H1 (cell line): ENCODE measurements around the gene ITPR1. TPM values are rescaled to one million over a fixed set of nuclear protein-coding genes. Genes with fewer than 3 reads are reported as not detected.

ENCODE experiments used
- CTCF ChIA-PET: fragments of 300-600 bp; sonication (Branson Sonifier 250); formaldehyde crosslinking; loops from one replicate; lab custom pipeline; 2021; ENCODE audit not compliant: partially characterized antibody; lab: Charles Lee
- POLR2A ChIA-PET: fragments of 300-600 bp; sonication (Branson Sonifier 250); formaldehyde crosslinking; loops from one replicate; lab custom pipeline; 2021; ENCODE audit warnings: inconsistent platforms; ENCODE audit not compliant: partially characterized antibody; lab: Charles Lee
- DNase-seq, 2 experiments: peaks; one replicate each; pipeline versions ENCODE4 v3.0.0 to v3.0.0-alpha.2; 2010 to 2022; ENCODE audit warnings: low spot score in 2 of 2, low read depth in 1 of 2, mixed read lengths in 1 of 2
- FAIRE-seq: peaks from 2 replicates; lab custom pipeline; 2011; peaks lifted over from hg19 to GRCh38; lab: Jason Lieb, UNC
- H2AFZ ChIP-seq: 2 replicates; pipeline ENCODE4 v1.8.1; 2012; ENCODE audit warnings: low read length, inconsistent platforms
- H2AK5ac ChIP-seq: 2 replicates; pipeline ENCODE4 v1.6.1; 2013; ENCODE audit warnings: low read depth, low read length
- H2BK120ac ChIP-seq: replicated peaks from 2 replicates; pipeline ENCODE3; 2013; ENCODE audit warnings: low read depth, low read length, inconsistent platforms
- H2BK12ac ChIP-seq: 2 replicates; pipeline ENCODE4 v1.6.1; 2013; ENCODE audit warnings: low read depth, low read length
- H2BK15ac ChIP-seq: 2 replicates; pipeline ENCODE4 v1.6.1; 2013; ENCODE audit warnings: low read length
- H2BK20ac ChIP-seq: 2 replicates; pipeline ENCODE4 v1.6.1; 2013; ENCODE audit warnings: low read length
- H2BK5ac ChIP-seq: 2 replicates; pipeline ENCODE4 v1.6.1; 2013; ENCODE audit warnings: low read depth, low read length
- H3K14ac ChIP-seq: 2 replicates; pipeline ENCODE4 v1.6.1; 2013; ENCODE audit warnings: inconsistent platforms; ENCODE audit not compliant: insufficient read length
- H3K18ac ChIP-seq: 2 replicates; pipeline ENCODE4 v1.6.1; 2013; ENCODE audit warnings: low read length; ENCODE audit errors: extremely low read depth
- H3K23ac ChIP-seq: 2 replicates; pipeline ENCODE4 v1.6.1; 2013; ENCODE audit warnings: inconsistent platforms; ENCODE audit not compliant: insufficient read length
- H3K23me2 ChIP-seq: 2 replicates; pipeline ENCODE4 v1.6.1; 2013; ENCODE audit warnings: low read depth, low read length
- H3K27ac ChIP-seq: 2 replicates; pipeline ENCODE4 v1.6.1; 2011; ENCODE audit warnings: low read depth, low read length, inconsistent platforms
- H3K27me3 ChIP-seq, 4 experiments: replicated peaks in 1 of 4; 1 replicate in 1 of 4; 2 replicates in 3 of 4; pipeline versions ENCODE4 v1.6.1 to v1.8.1; 2011 to 2013; ENCODE audit warnings: low read length in 3 of 4, mild to moderate bottlenecking in 3 of 4, inconsistent platforms in 2 of 4, mixed read lengths in 2 of 4, moderate library complexity in 1 of 4; ENCODE audit not compliant: control insufficient read depth in 3 of 4, insufficient read depth in 3 of 4; ENCODE audit errors: extremely low read depth in 1 of 4
- H3K36me3 ChIP-seq, 4 experiments: 2 replicates each; pipeline versions ENCODE4 v1.6.1 to v1.8.1; 2011 to 2013; ENCODE audit warnings: mild to moderate bottlenecking in 4 of 4, low read length in 3 of 4, moderate library complexity in 2 of 4, control low read depth in 1 of 4, inconsistent platforms in 1 of 4; ENCODE audit not compliant: insufficient read depth in 4 of 4, control insufficient read depth in 2 of 4
- H3K4ac ChIP-seq: replicated peaks from 2 replicates; pipeline ENCODE3; 2013; ENCODE audit warnings: low read length, low read depth, mixed read lengths, inconsistent platforms; ENCODE audit not compliant: insufficient read length
- H3K4me1 ChIP-seq, 4 experiments: replicated peaks in 1 of 4; 1 replicate in 1 of 4; 2 replicates in 3 of 4; pipeline versions ENCODE4 v1.6.1 to v1.8.1; 2011 to 2013; ENCODE audit warnings: low read length in 3 of 4, inconsistent platforms in 2 of 4, mixed read lengths in 1 of 4; ENCODE audit not compliant: insufficient read depth in 4 of 4, control insufficient read depth in 3 of 4
- H3K4me2 ChIP-seq, 2 experiments: 2 replicates each; pipeline versions ENCODE4 v1.6.1 to v1.8.1; 2011 to 2013; ENCODE audit warnings: low read depth in 2 of 2, low read length in 2 of 2, control low read depth in 1 of 2, inconsistent platforms in 1 of 2, mild to moderate bottlenecking in 1 of 2; ENCODE audit not compliant: insufficient read depth in 1 of 2
- H3K4me3 ChIP-seq, 4 experiments: fragments of 200-600, 300-600 bp in 1 of 4; sonication (generic), shearing (Covaris generic), sonication (Bioruptor Twin) in 1 of 4; 2 replicates each; pipeline versions ENCODE4 v1.5.1 to v1.8.1; 2011 to 2016; ENCODE audit warnings: low read length in 4 of 4, low read depth in 3 of 4, control low read depth in 2 of 4, inconsistent platforms in 2 of 4, mild to moderate bottlenecking in 2 of 4, mixed read lengths in 1 of 4, moderate library complexity in 1 of 4; ENCODE audit not compliant: insufficient read depth in 2 of 4; ENCODE audit errors: extremely low read depth in 1 of 4
- H3K56ac ChIP-seq: replicated peaks from 2 replicates; pipeline ENCODE3; 2013; ENCODE audit warnings: low read depth, mild to moderate bottlenecking, mixed read lengths, low read length, inconsistent platforms; ENCODE audit not compliant: insufficient read length
- H3K79me1 ChIP-seq: 2 replicates; pipeline ENCODE4 v1.6.1; 2013; ENCODE audit warnings: low read depth, low read length, control low read depth
- H3K79me2 ChIP-seq, 2 experiments: 2 replicates each; pipeline versions ENCODE4 v1.6.1 to v1.8.1; 2012 to 2013; ENCODE audit warnings: low read length in 2 of 2, mild to moderate bottlenecking in 2 of 2, inconsistent platforms in 1 of 2; ENCODE audit not compliant: insufficient read depth in 2 of 2, control insufficient read depth in 1 of 2
- H3K9ac ChIP-seq, 4 experiments: replicated peaks in 1 of 4; 1 replicate in 1 of 4; 2 replicates in 3 of 4; pipeline versions ENCODE4 v1.6.1 to v1.8.1; 2011 to 2013; ENCODE audit warnings: low read depth in 3 of 4, low read length in 3 of 4, control low read depth in 2 of 4, mild to moderate bottlenecking in 2 of 4, moderate library complexity in 2 of 4, inconsistent platforms in 1 of 4; ENCODE audit errors: extremely low read depth in 1 of 4
- H3K9me3 ChIP-seq, 2 experiments: 2 replicates each; pipeline versions ENCODE4 v1.6.1 to v1.8.1; 2012 to 2013; ENCODE audit warnings: mild to moderate bottlenecking in 2 of 2, moderate library complexity in 2 of 2, control low read depth in 1 of 2, inconsistent platforms in 1 of 2, low read depth in 1 of 2, low read length in 1 of 2, mixed read lengths in 1 of 2; ENCODE audit not compliant: insufficient read depth in 2 of 2
- H4K20me1 ChIP-seq, 2 experiments: replicated peaks in 1 of 2; 2 replicates each; pipeline versions ENCODE3 to v1.8.1; 2011 to 2013; ENCODE audit warnings: inconsistent platforms in 2 of 2, low read length in 2 of 2, mild to moderate bottlenecking in 1 of 2; ENCODE audit not compliant: insufficient read depth in 2 of 2, control insufficient read depth in 1 of 2
- H4K5ac ChIP-seq: 2 replicates; pipeline ENCODE4 v1.6.1; 2013; ENCODE audit warnings: low read length, low read depth, mixed read lengths, inconsistent platforms; ENCODE audit not compliant: insufficient read length
- H4K8ac ChIP-seq: 2 replicates; pipeline ENCODE4 v1.8.0; 2013; ENCODE audit warnings: mild to moderate bottlenecking, moderate library complexity, low read length, inconsistent platforms; ENCODE audit not compliant: insufficient read depth; ENCODE audit errors: extremely low read depth
- H4K91ac ChIP-seq: replicated peaks from 2 replicates; pipeline ENCODE3; 2013; ENCODE audit warnings: low read length, mixed read lengths, inconsistent platforms; ENCODE audit not compliant: insufficient read length
- ATF2 ChIP-seq: IDR thresholded peaks from 2 replicates; pipeline ENCODE4 v1.6.1; 2012; ENCODE audit warnings: low read length, inconsistent platforms
- BRCA1 ChIP-seq: IDR thresholded peaks from 2 replicates; pipeline ENCODE4 v1.6.1; 2012; ENCODE audit warnings: low read depth, low read length, improper control_type of control experiment
- GTF2F1 ChIP-seq: IDR thresholded peaks from 2 replicates; pipeline ENCODE4 v1.6.1; 2012; ENCODE audit warnings: low read depth, low read length, improper control_type of control experiment, borderline replicate concordance
- JUND ChIP-seq: IDR thresholded peaks from 2 replicates; pipeline ENCODE4 v1.6.1; 2011; ENCODE audit warnings: mild to moderate bottlenecking, improper control_type of control experiment, low read length
- MAFK ChIP-seq: IDR thresholded peaks from 2 replicates; pipeline ENCODE4 v1.6.1; 2012; ENCODE audit warnings: low read depth, mild to moderate bottlenecking, improper control_type of control experiment, low read length
- NANOG ChIP-seq: IDR thresholded peaks from 2 replicates; pipeline ENCODE4 v1.6.1; 2011; ENCODE audit warnings: low read length, low read depth, mild to moderate bottlenecking, inconsistent platforms; ENCODE audit not compliant: insufficient read depth, poor library complexity, severe bottlenecking
- SIX5 ChIP-seq: IDR thresholded peaks from 2 replicates; pipeline ENCODE4 v1.6.1; 2011; ENCODE audit warnings: mild to moderate bottlenecking, low read depth, low read length
- SP4 ChIP-seq: IDR thresholded peaks from 2 replicates; pipeline ENCODE4 v1.6.1; 2012; ENCODE audit warnings: low read length, inconsistent platforms
- SUZ12 ChIP-seq: fragments of 200-600 bp; sonication (generic); IDR thresholded peaks from 2 replicates; pipeline ENCODE4 v1.6.1; 2012; ENCODE audit warnings: mild to moderate bottlenecking, inconsistent platforms, low read length, moderate library complexity, mixed read lengths
- TAF1 ChIP-seq: IDR thresholded peaks from 2 replicates; pipeline ENCODE4 v1.6.1; 2011; ENCODE audit warnings: mild to moderate bottlenecking, low read depth, low read length
- TEAD4 ChIP-seq: IDR thresholded peaks from 2 replicates; pipeline ENCODE4 v1.6.1; 2012; ENCODE audit warnings: low read depth, low read length, inconsistent platforms, mixed read lengths
- WGBS, 2 experiments: shearing (Covaris generic) in 1 of 2; methylation state at CpG; one replicate each; pipeline versions ENCODE4 v1.1.6 to v1.1.7; 2013 to 2015; ENCODE audit warnings: low lambda C conversion rate in 2 of 2, mixed read lengths in 2 of 2, inconsistent platforms in 1 of 2, low coverage in 1 of 2, missing lambda C conversion rate in 1 of 2; ENCODE audit not compliant: insufficient replicate concordance in 2 of 2, insufficient coverage in 1 of 2, insufficient read length in 1 of 2; ENCODE audit errors: extremely low coverage in 1 of 2, missing lambda C conversion rate in 1 of 2; 5-methylcytosine and 5-hydroxymethylcytosine counted together
- polyA plus RNA-seq, 7 experiments: library from polyadenylated mRNA; depleted of rRNA in 3 of 7; stranded (reverse) in 5 of 7; unstranded in 2 of 7; fragments of >200 nt in 5 of 7; fragments of 200-250 nt in 2 of 7; gene quantifications; 1 replicate in 5 of 7; 2 replicates in 1 of 7; 4 replicates in 1 of 7; pipeline versions ENCODE4 v1.2.1 to v1.2.3, GENCODE V29; 2011 to 2013; ENCODE audit warnings: missing spikeins in 2 of 7, mixed read lengths in 2 of 7
- total RNA-seq: library from RNA; stranded (reverse); fragmentation: NEBNext Ultra II Directional; extraction: Animal tissue kit (Norgen Biotek cat#: 25700); gene quantifications from 2 replicates; pipeline ENCODE4 v1.2.1, GENCODE V29; 2021
- TF ChIP-seq, protein P1 (sequence below): IDR thresholded peaks from 2 replicates; pipeline ENCODE4 v1.6.1; 2011; ENCODE audit warnings: low read length, improper control_type of control experiment

The ITPR1 gene
- total and polyA plus RNA-seq, 2 of the 8 experiments (the other 6 are each of a cell fraction or from before 2014, with no cell fraction given), result 2.5 to 16.3 TPM

GRCh38 chr3:4645468-4645867 is 152.3 kb downstream of the ITPR1 start:
- no peak for FAIRE-seq
- H3K9me3 ChIP-seq, result no peaks in the 10 kb centered on the region
- no peak overlapping the region for H3K27ac ChIP-seq
- TF ChIP-seq TEAD4, result no peak
- TF ChIP-seq GTF2F1, result no peak
- no peak for TF ChIP-seq JUND
- TF ChIP-seq, protein P1, sequence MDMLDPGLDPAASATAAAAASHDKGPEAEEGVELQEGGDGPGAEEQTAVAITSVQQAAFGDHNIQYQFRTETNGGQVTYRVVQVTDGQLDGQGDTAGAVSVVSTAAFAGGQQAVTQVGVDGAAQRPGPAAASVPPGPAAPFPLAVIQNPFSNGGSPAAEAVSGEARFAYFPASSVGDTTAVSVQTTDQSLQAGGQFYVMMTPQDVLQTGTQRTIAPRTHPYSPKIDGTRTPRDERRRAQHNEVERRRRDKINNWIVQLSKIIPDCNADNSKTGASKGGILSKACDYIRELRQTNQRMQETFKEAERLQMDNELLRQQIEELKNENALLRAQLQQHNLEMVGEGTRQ, result no peak
- no peak for TF ChIP-seq TAF1
- TF ChIP-seq NANOG, result no peak
- TF ChIP-seq BRCA1, result no peak
- no peak for TF ChIP-seq ATF2
- TF ChIP-seq SUZ12, result no peak
- TF ChIP-seq SIX5, result no peak
- no peak for TF ChIP-seq SP4
- no peak for TF ChIP-seq MAFK

More at GRCh38 chr3:4645468-4645867, 152.3 kb downstream of the ITPR1 start:
- POLR2A ChIA-PET, result no interaction called here
- WGBS, 2 experiments, result 89% methylated on average over 6 of the region's 6 CpGs; no CpG with 5 or more reads in 1 of the 2 experiments
- H2BK120ac ChIP-seq, result no peak overlapping the region
- H3K23me2 ChIP-seq, result no peaks in the 10 kb centered on the region; the same call in 1 of the 2 replicates
- no peak overlapping the region for H3K4ac ChIP-seq
- H2AFZ ChIP-seq, result no peak overlapping the region
- H2AK5ac ChIP-seq, result no peak overlapping the region
- no peak overlapping the region for H3K4me3 ChIP-seq
- no peak overlapping the region for H4K8ac ChIP-seq
- no peak overlapping the region for H2BK12ac ChIP-seq
- no peaks in the 10 kb centered on the region for H3K79me2 ChIP-seq
- H4K5ac ChIP-seq, result no peak overlapping the region
- no peak for DNase-seq
- no peak overlapping the region for H3K18ac ChIP-seq
- no peak overlapping the region for H2BK15ac ChIP-seq
- no peak overlapping the region for H3K4me2 ChIP-seq
- no peak overlapping the region for H3K9ac ChIP-seq
- CTCF ChIA-PET, result interaction anchor here (1.2 kb wide), 1 partner anchor 24 kb away, joined by 3 read pairs; no protein-coding TSS in a partner anchor
- no peak overlapping the region for H3K14ac ChIP-seq
- H3K4me1 ChIP-seq, result no peaks in the 10 kb centered on the region
- H2BK5ac ChIP-seq, result no peak overlapping the region
- no peak overlapping the region for H2BK20ac ChIP-seq
- H3K79me1 ChIP-seq, result no peaks in the 10 kb centered on the region
- no peak overlapping the region for H3K56ac ChIP-seq
- no peaks in the 10 kb centered on the region for H4K20me1 ChIP-seq
- no peak overlapping the region for H3K23ac ChIP-seq
- H3K27me3 ChIP-seq, result no peaks in the 10 kb centered on the region
- H3K36me3 ChIP-seq, result no peaks in the 10 kb centered on the region
- H4K91ac ChIP-seq, result no peak overlapping the region
